Loucy (cell line): ENCODE results near the gene EDAR.

Experiments used
- H2AFZ ChIP-seq: fragments of 200-600 bp; sonication (generic); 2 replicates; pipeline ENCODE4 v1.6.0; 2016; ENCODE audit warnings: antibody characterized with exemption, mild to moderate bottlenecking, low read length, moderate library complexity
- H3F3A ChIP-seq: fragments of 200-600 bp; 2 replicates; pipeline ENCODE4 v1.6.0; 2016; ENCODE audit warnings: antibody characterized with exemption, low read depth, mild to moderate bottlenecking
- H3K27me3 ChIP-seq: fragments of 200-600 bp; sonication (generic); 2 replicates; pipeline ENCODE4 v1.6.1; 2014; ENCODE audit warnings: low read length, mild to moderate bottlenecking; ENCODE audit not compliant: insufficient read depth, poor library complexity, severe bottlenecking
- H3K36me3 ChIP-seq: fragments of 200-600 bp; sonication (generic); 2 replicates; pipeline ENCODE4 v1.6.1; 2016; ENCODE audit warnings: low read length; ENCODE audit not compliant: insufficient read depth
- H3K4me1 ChIP-seq: fragments of 200-600 bp; sonication (generic); 2 replicates; pipeline ENCODE4 v1.5.1; 2014; ENCODE audit warnings: low read length, mild to moderate bottlenecking; ENCODE audit not compliant: insufficient read depth, poor library complexity, severe bottlenecking
- H3K4me2 ChIP-seq: fragments of 200-600 bp; sonication (generic); 2 replicates; pipeline ENCODE4 v1.6.0; 2014; ENCODE audit warnings: antibody characterized with exemption, low read length, low read depth, mild to moderate bottlenecking; ENCODE audit not compliant: poor library complexity, severe bottlenecking
- H3K4me3 ChIP-seq: fragments of 200-600 bp; sonication (generic); 2 replicates; pipeline ENCODE4 v1.5.1; 2014; ENCODE audit warnings: low read length, mild to moderate bottlenecking, mixed read lengths; ENCODE audit not compliant: poor library complexity, severe bottlenecking
- H3K79me2 ChIP-seq: fragments of 200-600 bp; sonication (generic); 2 replicates; pipeline ENCODE4 v1.6.1; 2014; ENCODE audit warnings: low read length; ENCODE audit not compliant: insufficient read depth
- H3K9ac ChIP-seq: fragments of 200-600 bp; sonication (generic); 2 replicates; pipeline ENCODE4 v1.6.0; 2014; ENCODE audit warnings: mild to moderate bottlenecking, low read depth, low read length, moderate library complexity; ENCODE audit not compliant: poor library complexity, severe bottlenecking
- H3K9me2 ChIP-seq: fragments of 200-600 bp; sonication (generic); replicated peaks from 2 replicates; pipeline ENCODE4 v1.6.1; 2016; ENCODE audit warnings: low read depth, low read length, mixed read lengths
- H3K9me3 ChIP-seq: fragments of 200-600 bp; sonication (generic); 2 replicates; pipeline ENCODE4 v1.6.1; 2014; ENCODE audit warnings: mild to moderate bottlenecking, antibody characterized with exemption, low read length, low read depth; ENCODE audit not compliant: insufficient read depth
- H4K20me1 ChIP-seq: fragments of 200-600 bp; sonication (generic); 2 replicates; pipeline ENCODE4 v1.6.0; 2014; ENCODE audit warnings: antibody characterized with exemption, low read length, mild to moderate bottlenecking; ENCODE audit not compliant: insufficient read depth, poor library complexity, severe bottlenecking
- CTCF ChIP-seq: fragments of 200-600 bp; sonication (generic); conservative IDR thresholded peaks from 2 replicates; pipeline ENCODE4 v1.5.1; 2014; ENCODE audit warnings: mild to moderate bottlenecking, antibody characterized with exemption, low read length
- EZH2phosphoT487 ChIP-seq: fragments of 200-600 bp; IDR thresholded peaks from 2 replicates; pipeline ENCODE4 v1.6.1; 2018; ENCODE audit warnings: antibody characterized with exemption, mild to moderate bottlenecking, moderate library complexity, borderline replicate concordance

Gene EDAR

GRCh38 chr2:108910541-108911396, 78.3 kb downstream of the EDAR start:
- TF ChIP-seq CTCF (no peak), EZH2phosphoT487 (no peak)
- Histone ChIP-seq H3K9ac (no peak overlapping the region), H3F3A (no peaks in the 10 kb centered on the region), H3K27me3 (no peaks in the 10 kb centered on the region), H3K4me3 (no peak overlapping the region), H3K36me3 (no peaks in the 10 kb centered on the region), H3K9me3 (no peaks in the 10 kb centered on the region), H3K79me2 (no peaks in the 10 kb centered on the region), H3K9me2 (no peaks in the 10 kb centered on the region), H3K4me1 (peaks cover 9% of the 10 kb centered on the region), H4K20me1 (no peaks in the 10 kb centered on the region), H3K4me2 (no peak overlapping the region), H2AFZ (no peak overlapping the region)

- H3K36me3 ChIP-seq, result no peaks in the 10 kb centered on the region
- TF ChIP-seq CTCF, result no peak
- TF ChIP-seq EZH2phosphoT487, result no peak
- no peaks in the 10 kb centered on the region for H4K20me1 ChIP-seq
- no peaks in the 10 kb centered on the region for H3K79me2 ChIP-seq
- no peaks in the 10 kb centered on the region for H3K9me3 ChIP-seq
- no peak overlapping the region for H3K4me3 ChIP-seq
- no peaks in the 10 kb centered on the region for H3K9me2 ChIP-seq
- H3K9ac ChIP-seq, result no peak overlapping the region
- no peak overlapping the region for H3K4me2 ChIP-seq
- peaks cover 9% of the 10 kb centered on the region for H3K4me1 ChIP-seq
- no peak overlapping the region for H2AFZ ChIP-seq
- H3F3A ChIP-seq, result no peaks in the 10 kb centered on the region
- H3K27me3 ChIP-seq, result no peaks in the 10 kb centered on the region
These were observed 79.0 kb downstream of the EDAR start for GRCh38 chr2:108910011-108910431.

GRCh38 chr2:108909275-108909823, 79.7 kb downstream of the EDAR start:
- Histone ChIP-seq H3F3A (no peaks in the 10 kb centered on the region), H2AFZ (no peak overlapping the region), H3K36me3 (no peaks in the 10 kb centered on the region), H3K4me2 (no peak overlapping the region), H3K4me1 (peaks cover 7% of the 10 kb centered on the region), H3K9me2 (no peaks in the 10 kb centered on the region), H3K79me2 (no peaks in the 10 kb centered on the region), H3K9me3 (no peaks in the 10 kb centered on the region), H3K9ac (no peak overlapping the region), H4K20me1 (no peaks in the 10 kb centered on the region), H3K4me3 (no peak overlapping the region), H3K27me3 (no peaks in the 10 kb centered on the region)
- TF ChIP-seq EZH2phosphoT487, result no peak
- no peak for TF ChIP-seq CTCF
